Measurements from ENCODE around the gene AMELX.

GRCh38 chrX:11266573-11267003, 26.6 kb upstream of the AMELX start:
- TF ChIP-seq CTCF (IDR thresholded peaks at IDR 0.05 in 8 of 11, conservative IDR thresholded peaks at IDR 0.05 in 3 of 11) (no peak), POLR2A (IDR thresholded peaks at IDR 0.05) (no peak), POLR2AphosphoS5 (IDR thresholded peaks at IDR 0.05) (no peak)

All from spleen (tissue), 7 donors.